CD4-positive, alpha-beta T cell treated with Interleukin-21 for 1 hour (primary cell): ENCODE results near the gene MICALL2.

Source experiments
- DNase-seq: peaks from one replicate; pipeline ENCODE4 v3.0.0-alpha.2; 2020

MICALL2 gene

GRCh38 chr7:1492640-1493039 lies 33.4 kb upstream of the MICALL2 start:
- no peak for DNase-seq

DNA sequence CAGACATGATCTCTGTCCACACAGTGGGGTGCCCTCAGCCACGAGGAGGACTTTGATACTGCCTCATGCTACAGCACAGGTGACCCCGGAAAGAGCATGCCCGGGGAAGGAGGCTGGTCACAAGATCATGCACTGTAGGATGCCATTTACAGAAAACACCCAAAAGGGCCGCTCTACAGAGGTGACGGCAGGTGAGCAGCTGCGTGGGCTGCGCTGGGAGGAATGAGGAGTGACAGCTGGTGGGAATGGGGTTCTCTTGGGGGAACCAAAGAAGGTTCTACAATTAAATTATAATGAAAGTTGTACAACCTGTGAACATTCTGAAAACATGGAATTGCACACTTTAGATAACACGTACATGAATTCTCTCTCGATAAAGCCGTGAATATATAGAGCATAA lies 33.0 kb upstream of the MICALL2 start:
- DNase-seq, result no peak

- no peak for DNase-seq
Observed at GRCh38 chr7:1490837-1491236, 31.6 kb upstream of the MICALL2 start.

DNA sequence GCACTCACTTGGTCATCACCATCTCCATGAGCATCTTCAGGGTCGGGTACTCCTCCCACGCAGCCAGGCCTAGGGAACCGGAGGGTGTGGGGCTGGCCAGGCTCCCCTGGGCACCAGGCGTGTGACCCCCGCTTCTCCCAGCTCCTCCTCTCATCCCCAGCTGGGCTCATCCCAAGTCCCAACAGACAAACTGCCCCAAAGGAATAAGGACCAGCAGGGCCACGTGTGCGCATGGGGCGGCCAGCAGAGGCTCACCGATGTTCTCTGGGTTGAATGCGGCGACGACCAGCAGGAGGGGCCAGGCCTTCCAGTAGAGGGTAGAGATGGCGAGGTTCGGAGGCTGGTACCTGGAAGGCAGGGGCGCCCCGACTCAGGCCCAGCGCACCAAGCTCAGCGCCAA lies 30.1 kb upstream of the MICALL2 start:
- no peak for DNase-seq

GRCh38 chr7:1488016-1488415 lies 28.7 kb upstream of the MICALL2 start:
- no peak for DNase-seq

DNA sequence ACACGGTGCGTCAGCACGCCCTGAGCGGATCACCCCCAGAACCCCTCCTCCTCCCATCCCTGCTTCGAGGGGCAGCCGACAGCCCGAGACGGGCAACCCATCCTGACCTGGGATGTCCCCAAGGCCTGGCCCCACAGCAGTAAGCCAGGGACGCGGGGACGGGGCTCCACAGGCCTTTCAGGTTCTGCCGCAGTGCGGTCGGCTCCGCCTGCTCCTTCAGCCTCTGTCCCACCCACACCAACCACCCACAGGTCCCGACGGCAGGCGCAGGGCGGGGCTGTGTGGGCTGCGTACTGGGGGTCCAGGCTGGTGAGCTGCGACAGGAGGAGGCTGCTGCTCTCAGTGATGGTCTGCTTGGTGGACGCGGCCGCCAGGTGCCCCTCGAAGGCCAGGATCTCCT lies 28.2 kb upstream of the MICALL2 start:
- no peak for DNase-seq

DNA sequence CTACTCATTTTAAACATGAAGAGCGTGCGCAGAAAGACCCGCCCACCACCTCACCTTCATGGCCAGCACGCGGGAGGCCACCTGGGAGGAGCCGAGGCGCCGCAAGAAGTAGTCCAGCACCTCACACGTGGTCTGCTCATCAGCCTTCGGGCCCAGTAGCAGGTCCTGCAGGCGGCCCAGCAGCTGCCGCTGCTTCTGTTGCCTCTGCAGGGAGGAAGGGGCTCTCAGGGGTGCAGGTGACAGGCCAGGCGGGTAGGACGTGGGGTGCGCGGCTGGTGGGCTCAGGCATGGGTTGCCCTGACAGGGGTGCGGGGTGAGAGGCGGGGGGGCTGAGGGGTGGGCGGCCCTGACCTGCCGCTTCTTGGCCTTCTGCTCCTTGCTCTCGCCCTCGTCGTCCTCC lies 27.3 kb upstream of the MICALL2 start:
- no peak for DNase-seq

DNA sequence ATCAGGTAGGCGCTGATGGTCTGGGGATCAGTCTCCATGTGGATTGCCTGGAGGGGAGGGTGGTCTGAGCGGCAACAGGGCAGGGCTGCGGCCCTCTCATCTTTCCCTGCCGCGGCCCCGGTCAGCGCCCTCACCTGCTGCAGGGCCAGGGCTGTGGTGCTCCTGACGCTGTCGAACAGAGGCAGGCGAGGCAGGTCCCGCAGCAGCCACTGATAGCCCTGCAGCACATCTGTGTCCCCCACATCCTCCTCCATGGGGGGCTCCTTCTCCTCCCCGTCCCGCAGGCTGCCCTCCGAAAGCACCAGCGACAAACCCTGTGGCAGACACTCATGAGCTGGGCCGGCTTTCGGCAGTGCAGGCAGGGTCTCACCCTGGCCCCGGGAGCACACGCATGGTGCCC lies 25.9 kb upstream of the MICALL2 start:
- no peak for DNase-seq

DNA sequence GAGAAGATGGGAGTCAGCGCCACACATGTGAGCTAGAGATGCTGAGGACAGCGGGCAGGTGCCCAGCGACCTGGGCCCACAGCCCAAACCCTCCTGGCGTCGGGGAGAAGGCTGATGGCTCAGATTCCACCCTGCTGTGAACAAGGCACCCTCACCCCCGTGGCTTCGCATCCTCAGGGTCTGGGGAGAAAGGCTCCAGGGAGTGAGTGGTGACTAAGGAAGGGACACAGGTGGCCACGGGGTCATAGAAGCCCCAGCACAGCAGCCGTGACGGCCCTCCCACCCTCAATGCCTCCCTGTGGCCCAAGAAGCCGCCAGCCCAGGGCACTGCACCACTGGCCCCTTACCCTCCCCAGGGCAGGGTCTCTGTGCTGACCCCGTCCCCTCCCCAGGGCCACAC lies 25.3 kb upstream of the MICALL2 start:
- DNase-seq, result no peak

- DNase-seq, result no peak
Observed at GRCh38 chr7:1483536-1484505, 24.6 kb upstream of the MICALL2 start.

GRCh38 chr7:1483079-1483478 lies 23.8 kb upstream of the MICALL2 start:
- DNase-seq, result no peak

DNA sequence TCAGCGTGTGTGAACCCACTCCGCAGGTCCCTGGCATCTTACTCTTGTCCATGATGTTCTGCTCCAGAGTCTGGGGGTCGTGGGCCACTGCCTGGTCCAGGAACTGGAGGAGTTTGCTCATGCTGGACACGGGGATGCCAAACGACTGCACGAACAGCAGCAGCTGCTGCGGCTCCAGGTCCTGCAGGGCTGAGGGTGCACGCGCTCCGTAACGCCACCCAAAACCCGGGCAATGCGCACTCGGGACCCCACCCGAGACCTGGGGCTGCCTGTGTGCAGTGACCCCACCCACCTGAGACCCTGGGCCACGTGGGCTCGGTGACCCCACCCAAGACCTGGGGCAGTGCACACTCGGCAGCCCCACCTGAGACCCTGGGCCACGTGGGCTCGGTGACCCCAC lies 22.0 kb upstream of the MICALL2 start:
- no peak for DNase-seq

GRCh38 chr7:1480670-1481069 lies 21.4 kb upstream of the MICALL2 start:
- no peak for DNase-seq

- no peak for DNase-seq
Observed at GRCh38 chr7:1479287-1479686, 20.0 kb upstream of the MICALL2 start.

GRCh38 chr7:1478480-1478879 lies 19.2 kb upstream of the MICALL2 start:
- no peak for DNase-seq

- no peak for DNase-seq
Observed at GRCh38 chr7:1476859-1477258, 17.6 kb upstream of the MICALL2 start.

DNA sequence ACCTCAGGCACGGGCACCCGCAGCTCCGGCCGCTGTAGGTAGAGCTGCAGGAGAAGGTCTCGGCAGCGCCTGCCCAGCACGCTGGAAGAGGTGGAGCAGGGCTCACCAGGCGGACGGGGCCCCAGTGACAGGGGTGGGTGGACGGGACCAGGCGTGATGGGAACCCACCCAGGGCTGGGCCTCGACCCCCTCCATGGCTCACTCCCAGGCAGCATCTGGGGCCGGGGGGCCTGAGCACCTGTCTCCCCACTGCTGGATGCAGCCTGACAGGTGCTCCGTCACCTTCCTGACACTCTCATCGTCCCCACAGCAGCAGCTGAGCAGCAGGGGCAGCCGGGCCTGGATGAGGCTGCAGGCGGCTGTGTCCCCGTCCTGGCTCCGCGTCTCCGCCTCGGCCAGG lies 16.7 kb upstream of the MICALL2 start:
- no peak for DNase-seq

- no peak for DNase-seq
Observed at GRCh38 chr7:1475393-1475792, 16.1 kb upstream of the MICALL2 start.

DNA sequence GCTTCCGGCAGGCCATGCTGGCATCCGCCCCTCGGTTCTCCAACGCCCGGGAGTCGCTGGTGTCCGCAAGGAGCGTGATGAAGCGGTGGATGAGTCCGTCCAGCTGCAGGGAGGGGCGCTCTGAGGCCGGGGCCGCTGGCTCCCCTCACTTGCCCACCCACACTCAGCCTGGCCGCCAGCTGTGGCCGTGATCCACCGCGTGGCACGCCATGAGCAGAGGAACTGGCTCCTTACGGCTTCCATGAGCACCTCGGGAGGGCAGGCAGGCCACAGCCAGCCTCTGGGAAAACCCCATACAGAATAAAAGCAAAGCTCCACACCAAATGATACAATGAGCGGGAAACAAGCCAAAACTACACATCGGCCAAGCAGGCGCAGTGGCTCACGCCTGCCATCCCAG lies 15.5 kb upstream of the MICALL2 start:
- DNase-seq, result no peak

- DNase-seq, result peak; percentile 87
Observed at GRCh38 chr7:1473864-1474512, 14.7 kb upstream of the MICALL2 start.

- DNase-seq, result no peak
Observed at GRCh38 chr7:1470901-1471300, 11.6 kb upstream of the MICALL2 start.

- DNase-seq, result no peak
Observed at GRCh38 chr7:1468643-1469298, 9.5 kb upstream of the MICALL2 start.

DNA sequence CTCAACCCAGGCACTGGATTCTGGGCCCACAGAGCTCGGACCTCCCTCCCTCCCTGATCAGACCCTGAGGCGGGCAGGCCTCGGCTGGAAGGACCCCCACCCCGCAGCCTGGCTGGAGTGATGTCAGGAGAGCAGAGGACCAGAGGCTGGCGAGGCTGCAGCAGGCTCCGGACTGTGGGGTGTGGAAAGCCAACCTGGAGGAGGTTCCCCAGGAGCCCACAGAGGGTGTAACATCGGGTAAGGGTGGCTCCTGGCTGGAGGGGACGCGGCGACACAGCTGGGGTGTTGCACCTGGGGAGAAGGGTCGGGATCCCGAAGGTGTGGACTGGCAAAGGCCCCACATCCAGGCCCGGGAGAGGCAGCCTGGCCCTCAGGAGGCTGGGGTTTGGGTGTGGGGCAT lies 8.9 kb upstream of the MICALL2 start:
- DNase-seq, result no peak
